Brain microvascular endothelial cell (primary cell): ENCODE data around the gene KANK4.
A peak's percentile ranks its signal among the peaks of the same experiment; 100 is the strongest.

Experiments used
- DNase-seq: peaks from one replicate; pipeline ENCODE4 v3.0.0-alpha.2; 2020
- H3K27ac ChIP-seq: fragments of 250-450 bp; sonication (Bioruptor Pico); 2 replicates; pipeline ENCODE4 v1.5.1; 2020; ENCODE audit warnings: mild to moderate bottlenecking, moderate library complexity
- H3K27me3 ChIP-seq: fragments of 250-450 bp; sonication (Bioruptor Pico); replicated peaks from 2 replicates; pipeline ENCODE4 v1.5.1; 2020; ENCODE audit warnings: mild to moderate bottlenecking
- H3K36me3 ChIP-seq: fragments of 250-450 bp; sonication (Bioruptor Pico); replicated peaks from 2 replicates; pipeline ENCODE4 v1.5.1; 2020; ENCODE audit warnings: mild to moderate bottlenecking
- H3K4me3 ChIP-seq: 2 replicates; pipeline ENCODE4 v1.5.1; 2011; ENCODE audit warnings: low read depth, mild to moderate bottlenecking, control low read depth, low read length, moderate library complexity
- CTCF ChIP-seq: IDR thresholded peaks from 2 replicates; pipeline ENCODE4 v1.5.1; 2011; ENCODE audit warnings: low read depth, mild to moderate bottlenecking, moderate library complexity, low read length, control low read depth, inconsistent platforms; ENCODE audit errors: missing control alignments
- in situ Hi-C: cut with HindIII; loops from 2 replicates; pipeline ENCODE4 v1.10.0; 2017; ENCODE audit warnings: low sequenced_read_pairs, low pct_ligation_motif_present

Gene KANK4

DNA sequence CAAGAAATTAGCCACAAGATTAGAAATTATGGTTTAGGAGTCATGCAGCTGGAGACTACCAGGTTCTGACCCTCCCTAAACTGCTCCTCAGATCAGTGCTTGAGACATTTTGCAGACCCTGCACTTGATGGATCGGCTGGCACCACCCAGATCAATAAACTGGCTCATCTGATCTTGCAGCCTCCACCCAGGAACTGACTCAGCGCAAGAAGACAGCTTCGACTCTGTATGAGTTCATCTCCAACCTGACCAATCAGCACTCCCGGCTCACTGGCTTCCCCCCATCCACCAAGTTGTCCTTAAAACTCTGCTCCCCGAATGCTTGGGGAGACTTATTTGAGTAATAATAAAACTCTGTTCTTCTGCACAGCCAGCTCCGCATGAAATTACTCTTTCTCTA lies 84.5 kb downstream of the KANK4 start:
- no peaks in the 10 kb centered on the region for H3K36me3 ChIP-seq
- DNase-seq: no peak
- no peak overlapping the region for H3K4me3 ChIP-seq
- H3K27me3 ChIP-seq: no peaks in the 10 kb centered on the region
- TF ChIP-seq CTCF: no peak
- in situ Hi-C loops: no loop called here
- H3K27ac ChIP-seq: no peak overlapping the region

DNA sequence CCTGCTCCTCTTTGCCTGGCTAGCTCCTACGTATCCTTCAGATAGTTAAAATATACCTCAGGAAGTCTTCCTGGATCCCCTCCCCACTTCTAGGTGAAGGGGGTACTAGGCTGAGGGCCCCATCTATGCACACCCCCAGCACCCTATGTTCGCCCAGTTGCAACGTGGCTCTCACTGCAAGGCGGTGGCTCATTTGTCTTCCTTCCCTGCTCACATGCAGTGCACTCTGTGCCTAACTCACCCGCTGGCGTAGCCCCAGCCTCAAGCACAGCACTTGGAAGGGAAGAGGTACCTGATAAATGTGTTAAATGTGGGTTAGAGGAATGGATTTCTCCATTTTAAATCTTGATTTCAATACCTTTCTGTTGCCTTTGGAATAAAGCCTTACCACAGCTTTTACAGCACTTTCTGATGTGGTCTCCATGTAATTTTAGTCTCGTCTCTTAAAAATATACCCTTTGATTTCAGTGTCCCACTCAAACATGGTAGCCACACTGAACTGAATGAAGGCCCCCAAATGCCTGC lies 85.2 kb downstream of the KANK4 start:
- no peak overlapping the region for H3K4me3 ChIP-seq
- H3K27ac ChIP-seq: no peak overlapping the region
- H3K36me3 ChIP-seq: no peaks in the 10 kb centered on the region
- DNase-seq: no peak
- no peaks in the 10 kb centered on the region for H3K27me3 ChIP-seq
- no peak for TF ChIP-seq CTCF
- in situ Hi-C loops: no loop called here

DNA sequence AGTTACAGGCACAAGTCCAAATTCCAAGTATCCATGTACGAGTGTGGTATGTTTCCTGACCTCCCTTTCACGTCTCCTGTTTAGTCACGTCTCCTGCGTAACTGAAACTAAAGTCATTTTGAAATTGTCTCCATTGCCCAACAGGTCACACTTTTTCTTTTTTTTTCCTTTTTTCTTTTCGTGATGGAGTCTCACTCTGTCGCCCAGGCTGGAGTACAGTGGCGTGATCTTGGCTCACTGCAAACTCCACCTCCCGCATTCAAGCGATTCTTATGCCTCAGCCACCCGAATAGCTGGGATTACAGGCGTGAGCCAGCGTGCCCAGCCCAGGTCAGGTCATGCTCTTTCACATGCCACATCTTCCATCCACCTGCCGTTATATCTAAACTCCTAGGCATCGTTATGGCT lies 86.4 kb downstream of the KANK4 start:
- in situ Hi-C loops: no loop called here
- no peak overlapping the region for H3K27ac ChIP-seq
- no peak for TF ChIP-seq CTCF
- H3K27me3 ChIP-seq: no peaks in the 10 kb centered on the region
- DNase-seq: no peak
- H3K36me3 ChIP-seq: no peaks in the 10 kb centered on the region
- H3K4me3 ChIP-seq: no peak overlapping the region

- H3K27ac ChIP-seq: no peak overlapping the region
- H3K27me3 ChIP-seq: no peaks in the 10 kb centered on the region
- no peak overlapping the region for H3K4me3 ChIP-seq
- in situ Hi-C loops: no loop called here
- no peak for TF ChIP-seq CTCF
- peak; percentile 82 for DNase-seq
- no peaks in the 10 kb centered on the region for H3K36me3 ChIP-seq
These were observed 88.5 kb downstream of the KANK4 start for GRCh38 chr1:62230718-62231117.

DNA sequence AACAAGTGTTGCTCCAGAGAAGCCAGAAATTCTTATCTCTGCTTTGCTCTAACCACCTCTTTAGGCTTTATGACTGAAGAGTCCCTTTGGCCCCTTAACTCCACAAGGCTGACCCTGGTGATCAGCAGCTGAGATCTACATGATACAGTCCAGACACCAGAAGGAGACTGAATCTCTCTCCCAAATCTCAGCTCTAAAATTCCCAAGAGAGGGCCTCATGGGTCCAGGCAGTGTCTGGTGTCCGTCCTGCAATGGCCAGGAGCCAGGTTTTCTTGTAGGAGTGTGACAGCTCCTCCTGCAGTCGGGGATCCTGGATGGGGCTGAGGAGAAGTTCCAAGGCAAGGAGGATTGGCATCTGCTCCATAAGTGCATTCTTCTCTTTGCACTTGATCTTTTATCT lies 89.3 kb downstream of the KANK4 start:
- Histone ChIP-seq H3K4me3 (no peak overlapping the region), H3K27me3 (no peaks in the 10 kb centered on the region), H3K27ac (no peak overlapping the region), H3K36me3 (no peaks in the 10 kb centered on the region)
- peak; percentile 3 for TF ChIP-seq CTCF
- in situ Hi-C loops: no loop called here
- no peak for DNase-seq

- Histone ChIP-seq H3K4me3 (no peak overlapping the region), H3K27ac (no peak overlapping the region), H3K36me3 (no peaks in the 10 kb centered on the region), H3K27me3 (no peaks in the 10 kb centered on the region)
- in situ Hi-C loops: no loop called here
- DNase-seq: no peak
- no peak for TF ChIP-seq CTCF
These were observed 89.8 kb downstream of the KANK4 start for GRCh38 chr1:62229468-62229867.
